Thyroid gland (tissue), 4 donors: ENCODE data around the gene MLNR. TPM values are rescaled to one million over a fixed set of nuclear protein-coding genes. Genes with fewer than 3 reads are reported as not detected.

ENCODE experiments used
- DNase-seq, 2 donors: peaks; one replicate each; pipeline ENCODE4 v3.0.0-alpha.2; 2019
- H3K27ac ChIP-seq, 3 donors: fragments of 200-600 bp; sonication (generic); 1 replicate in 2 of 3; 2 replicates in 1 of 3; pipeline ENCODE4 v1.5.1; 2016 to 2019; ENCODE audit warnings: mild to moderate bottlenecking in 1 of 3, moderate library complexity in 1 of 3
- H3K27me3 ChIP-seq: fragments of 200-600 bp; sonication (generic); one replicate; pipeline ENCODE4 v1.5.1; 2019
- H3K36me3 ChIP-seq, 2 donors: fragments of 200-600 bp; sonication (generic); one replicate each; pipeline ENCODE4 v1.5.1; 2016 to 2019
- H3K4me1 ChIP-seq, 2 donors: fragments of 200-600 bp; sonication (generic); one replicate each; pipeline ENCODE4 v1.5.1; 2017 to 2019
- H3K4me3 ChIP-seq, 3 donors: fragments of 200-600 bp; sonication (generic); replicated peaks in 1 of 3; 1 replicate in 2 of 3; 2 replicates in 1 of 3; pipeline ENCODE4 v1.5.1; 2016; ENCODE audit warnings: mild to moderate bottlenecking in 1 of 3
- H3K9me3 ChIP-seq: fragments of 200-600 bp; sonication (generic); one replicate; pipeline ENCODE4 v1.5.1; 2017
- POLR2A ChIP-seq, 2 donors: fragments of 450-650 bp; IDR thresholded peaks; one replicate each; pipeline ENCODE4 v1.6.1; 2017; ENCODE audit warnings: antibody characterized with exemption in 2 of 2, mild to moderate bottlenecking in 2 of 2, moderate library complexity in 1 of 2
- WGBS, 2 donors: methylation state at CpG; one replicate each; pipeline ENCODE4 v1.1.5; 2017; 5-methylcytosine and 5-hydroxymethylcytosine counted together
- intact Hi-C: fragments of 100-400 bp; cut with DNase I; formaldehyde crosslinking; loops from one replicate; pipeline ENCODE4 v1.15.1; 2023
- total RNA-seq, 4 donors: library from RNA; depleted of rRNA; stranded (reverse); fragments of >200 nt; gene quantifications; one replicate each; pipeline ENCODE4 v1.2.3, GENCODE V29; 2016
- TF ChIP-seq, protein P1 (sequence below), 6 experiments: fragments of 200-600 bp in 3 of 6; fragments of 450-650 bp in 3 of 6; sonication (generic) in 3 of 6; IDR thresholded peaks; one replicate each; pipeline ENCODE4 v1.5.1; 2016 to 2019; ENCODE audit warnings: antibody characterized with exemption in 6 of 6, mild to moderate bottlenecking in 2 of 6, inconsistent platforms in 1 of 6, moderate library complexity in 1 of 6

The MLNR gene
- total RNA-seq, 4 donors from 2014 or later = 1.1 to 6.5 (median 1.2) TPM

DNA sequence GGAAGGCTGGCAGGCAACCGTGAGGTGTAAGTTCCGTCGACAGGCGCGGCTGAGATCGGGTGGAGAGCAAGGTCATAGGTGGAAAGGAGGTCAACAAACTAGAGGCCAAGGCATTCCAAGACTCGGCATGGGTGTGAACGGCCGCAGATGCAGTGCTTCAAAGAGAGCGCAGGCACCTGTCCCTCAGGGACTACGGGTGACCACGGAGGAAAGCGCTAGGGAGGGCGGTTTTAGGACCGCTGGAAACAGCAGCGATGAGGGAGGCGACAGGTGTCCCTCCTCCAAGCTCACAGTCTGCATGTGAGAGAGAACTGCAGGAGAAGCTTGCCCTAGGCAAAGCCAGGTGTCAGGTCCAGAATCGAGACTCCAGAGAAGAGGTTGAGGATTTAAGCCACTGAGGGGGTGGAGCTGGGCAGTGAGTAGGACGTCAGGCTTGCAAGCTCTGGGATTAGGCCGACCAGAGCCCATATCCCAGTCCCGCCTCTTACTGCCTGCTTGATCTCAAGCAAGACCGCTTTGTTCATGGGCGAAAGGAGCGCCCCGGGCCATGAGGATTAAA lies 1.6 kb upstream of the MLNR start:
- no peak overlapping the region for H3K27ac ChIP-seq
- no peak for DNase-seq
- intact Hi-C loops = no loop called here
- peaks cover 0 to 15% of the 10 kb centered on the region in 2 donors for H3K4me1 ChIP-seq
- no peaks in the 10 kb centered on the region for H3K36me3 ChIP-seq
- no peak for TF ChIP-seq POLR2A (IDR thresholded peaks at IDR 0.05)
- TF ChIP-seq, protein P1, sequence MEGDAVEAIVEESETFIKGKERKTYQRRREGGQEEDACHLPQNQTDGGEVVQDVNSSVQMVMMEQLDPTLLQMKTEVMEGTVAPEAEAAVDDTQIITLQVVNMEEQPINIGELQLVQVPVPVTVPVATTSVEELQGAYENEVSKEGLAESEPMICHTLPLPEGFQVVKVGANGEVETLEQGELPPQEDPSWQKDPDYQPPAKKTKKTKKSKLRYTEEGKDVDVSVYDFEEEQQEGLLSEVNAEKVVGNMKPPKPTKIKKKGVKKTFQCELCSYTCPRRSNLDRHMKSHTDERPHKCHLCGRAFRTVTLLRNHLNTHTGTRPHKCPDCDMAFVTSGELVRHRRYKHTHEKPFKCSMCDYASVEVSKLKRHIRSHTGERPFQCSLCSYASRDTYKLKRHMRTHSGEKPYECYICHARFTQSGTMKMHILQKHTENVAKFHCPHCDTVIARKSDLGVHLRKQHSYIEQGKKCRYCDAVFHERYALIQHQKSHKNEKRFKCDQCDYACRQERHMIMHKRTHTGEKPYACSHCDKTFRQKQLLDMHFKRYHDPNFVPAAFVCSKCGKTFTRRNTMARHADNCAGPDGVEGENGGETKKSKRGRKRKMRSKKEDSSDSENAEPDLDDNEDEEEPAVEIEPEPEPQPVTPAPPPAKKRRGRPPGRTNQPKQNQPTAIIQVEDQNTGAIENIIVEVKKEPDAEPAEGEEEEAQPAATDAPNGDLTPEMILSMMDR (IDR thresholded peaks at IDR 0.05) = no peak
- H3K27me3 ChIP-seq = no peaks in the 10 kb centered on the region
- 31 to 32% methylated on average over 25 of the region's 25 CpGs for WGBS, 2 donors
- no peak overlapping the region for H3K4me3 ChIP-seq
- H3K9me3 ChIP-seq = no peaks in the 10 kb centered on the region

DNA sequence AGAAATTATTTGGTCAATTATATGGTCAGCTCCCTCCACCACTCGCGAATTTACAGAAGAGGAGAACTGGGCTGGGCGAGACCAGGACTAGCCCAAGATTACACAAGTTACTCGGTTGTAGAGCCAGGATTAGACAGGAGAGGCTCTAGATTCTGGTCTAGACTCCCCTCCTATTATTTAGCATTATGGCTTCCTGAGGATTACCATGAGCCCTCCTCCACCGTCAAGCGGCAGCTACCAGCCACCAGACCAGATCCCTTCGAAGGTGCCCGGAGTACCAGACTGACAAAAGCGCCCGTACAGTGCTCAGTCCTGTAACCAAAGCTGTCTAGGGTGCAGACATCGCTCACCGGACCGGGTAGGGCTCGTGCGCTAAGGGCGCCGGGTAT lies 497 bp upstream of the MLNR start:
- intact Hi-C loops = no loop called here
- Histone ChIP-seq H3K9me3 (no peaks in the 10 kb centered on the region), H3K27ac (no peak overlapping the region), H3K4me3 (peak overlapping the region in 1 of 3 donors; percentile 28), H3K27me3 (no peaks in the 10 kb centered on the region), H3K4me1 (peaks cover 0 to 15% of the 10 kb centered on the region in 2 donors), H3K36me3 (no peaks in the 10 kb centered on the region)
- no peak for DNase-seq
- WGBS, 2 donors = 23 to 26% methylated on average over 9 to 11 of the region's 17 CpGs
- TF ChIP-seq POLR2A (IDR thresholded peaks at IDR 0.05) = no peak
- TF ChIP-seq, protein P1 (IDR thresholded peaks at IDR 0.05) = no peak

DNA sequence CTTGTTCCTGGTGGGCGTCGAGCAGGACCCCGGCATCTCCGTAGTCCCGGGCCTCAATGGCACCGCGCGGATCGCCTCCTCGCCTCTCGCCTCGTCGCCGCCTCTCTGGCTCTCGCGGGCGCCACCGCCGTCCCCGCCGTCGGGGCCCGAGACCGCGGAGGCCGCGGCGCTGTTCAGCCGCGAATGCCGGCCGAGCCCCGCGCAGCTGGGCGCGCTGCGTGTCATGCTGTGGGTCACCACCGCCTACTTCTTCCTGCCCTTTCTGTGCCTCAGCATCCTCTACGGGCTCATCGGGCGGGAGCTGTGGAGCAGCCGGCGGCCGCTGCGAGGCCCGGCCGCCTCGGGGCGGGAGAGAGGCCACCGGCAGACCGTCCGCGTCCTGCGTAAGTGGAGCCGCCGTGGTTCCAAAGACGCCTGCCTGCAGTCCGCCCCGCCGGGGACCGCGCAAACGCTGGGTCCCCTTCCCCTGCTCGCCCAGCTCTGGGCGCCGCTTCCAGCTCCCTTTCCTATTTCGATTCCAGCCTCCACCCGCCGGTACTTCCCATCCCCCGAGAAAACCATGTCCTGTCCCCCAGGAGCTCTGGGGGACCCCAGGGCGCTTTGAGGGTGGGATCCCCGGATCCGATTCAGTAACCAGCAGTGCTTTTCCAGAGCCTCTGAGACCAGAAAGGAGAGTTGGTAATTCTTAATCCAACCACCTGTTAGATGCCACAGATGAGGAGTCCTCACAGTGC lies 885 bp downstream of the MLNR start:
- 12 to 15% methylated on average over 16 to 28 of the region's 73 CpGs for WGBS, 2 donors
- Histone ChIP-seq H3K27me3 (no peaks in the 10 kb centered on the region), H3K4me1 (peaks cover 4 to 21% of the 10 kb centered on the region in 2 donors), H3K9me3 (no peaks in the 10 kb centered on the region), H3K36me3 (no peaks in the 10 kb centered on the region), H3K4me3 (peak overlapping the region in 1 of 3 donors; percentile 28), H3K27ac (no peak overlapping the region)
- intact Hi-C loops = no loop called here
- DNase-seq = no peak
- no peak for TF ChIP-seq POLR2A (IDR thresholded peaks at IDR 0.05)
- TF ChIP-seq, protein P1 (IDR thresholded peaks at IDR 0.05) = no peak

DNA sequence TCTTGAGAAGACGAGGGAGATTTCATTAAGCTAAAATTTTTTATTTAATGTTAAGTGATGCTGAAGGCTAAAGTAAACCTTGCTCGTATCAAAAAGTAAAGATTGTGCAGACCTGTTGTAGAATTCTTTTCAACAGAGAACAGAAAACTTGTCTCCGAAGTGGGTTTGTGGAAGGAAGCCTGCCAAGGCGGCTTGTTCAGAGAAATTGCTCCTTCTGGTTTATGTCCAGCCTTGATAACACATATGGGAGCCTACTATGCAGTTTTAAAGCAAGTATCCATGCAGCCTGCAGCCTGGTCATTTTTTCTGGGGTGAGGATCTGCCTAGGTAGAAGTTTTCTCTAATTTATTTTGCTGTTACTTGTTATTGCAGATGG lies 1.4 kb downstream of the MLNR start:
- Histone ChIP-seq H3K27ac (no peak overlapping the region), H3K4me3 (no peak overlapping the region), H3K36me3 (no peaks in the 10 kb centered on the region), H3K4me1 (peaks cover 8 to 26% of the 10 kb centered on the region in 2 donors), H3K9me3 (no peaks in the 10 kb centered on the region), H3K27me3 (no peaks in the 10 kb centered on the region)
- DNase-seq = no peak
- no peak for TF ChIP-seq POLR2A (IDR thresholded peaks at IDR 0.05)
- TF ChIP-seq, protein P1 (IDR thresholded peaks at IDR 0.05) = no peak
- 63 to 66% methylated on average over 4 of the region's 4 CpGs for WGBS, 2 donors
- intact Hi-C loops = no loop called here
